ENCODE results near the gene CSTPP1. TPM values are rescaled to one million over a fixed set of nuclear protein-coding genes. Genes with fewer than 3 reads are reported as not detected.

CSTPP1 gene
- total RNA-seq, 2 donors from 2014 or later, result 23.4 to 27.6 TPM

DNA sequence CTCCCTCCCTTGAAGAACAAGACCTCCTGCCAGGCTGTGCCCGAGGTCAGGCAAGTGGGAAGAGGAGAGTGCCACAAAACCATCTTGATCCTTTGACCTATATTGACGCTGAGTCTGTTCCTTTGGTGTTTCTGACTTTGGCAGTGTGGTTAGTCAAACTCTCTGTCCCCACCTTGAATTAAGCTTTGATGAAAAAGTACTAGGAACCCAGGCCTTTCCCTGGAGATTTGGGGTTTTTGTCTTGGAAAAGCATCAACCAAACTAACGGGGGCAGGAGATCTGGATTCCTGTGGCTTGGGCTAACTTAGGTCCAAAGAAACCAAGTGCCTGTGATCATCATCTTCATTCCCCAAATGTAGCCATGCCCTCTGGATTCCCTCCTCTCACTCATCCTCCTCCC lies 199.8 kb downstream of the CSTPP1 start:
- Histone ChIP-seq H3K4me1 (ENCODE audit: control insufficient read depth in 1 of 2, low read depth in 2 of 2) (no peaks in the 10 kb centered on the region), H3K36me3 (no peaks in the 10 kb centered on the region), H3K27ac (no peak overlapping the region), H3K9me3 (no peaks in the 10 kb centered on the region), H3K27me3 (replicated peaks; ENCODE audit: insufficient read depth) (no peaks in the 10 kb centered on the region), H3K4me3 (no peak overlapping the region)
- DNase-seq (ENCODE audit: low spot score), result no peak
- no peak for ATAC-seq (ENCODE audit: insufficient number of reproducible peaks, low FRiP score, low read depth)
- TF ChIP-seq CTCF (IDR thresholded peaks at IDR 0.05), result no peak

DNA sequence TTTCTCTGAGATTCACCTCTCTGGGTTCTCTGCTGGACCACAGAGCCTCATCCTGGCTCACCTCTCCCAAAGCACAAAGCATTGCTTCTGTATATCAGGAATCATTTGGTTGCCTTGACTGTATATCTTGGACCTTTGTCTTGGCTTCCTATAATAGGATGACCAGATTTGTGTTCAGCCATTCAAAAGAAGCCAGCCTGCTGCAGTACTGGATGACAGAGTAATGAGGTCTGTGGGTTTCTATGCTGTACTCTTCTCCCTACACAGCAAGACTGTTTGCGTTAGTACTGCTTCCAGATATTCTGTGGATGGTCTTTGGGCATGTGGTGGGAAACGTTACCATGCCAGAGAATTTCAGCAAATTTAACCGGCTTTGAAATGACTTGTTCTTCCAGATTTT lies 200.4 kb downstream of the CSTPP1 start:
- Histone ChIP-seq H3K27ac (no peak overlapping the region), H3K27me3 (replicated peaks; ENCODE audit: insufficient read depth) (no peaks in the 10 kb centered on the region), H3K4me3 (no peak overlapping the region), H3K9me3 (no peaks in the 10 kb centered on the region), H3K4me1 (ENCODE audit: control insufficient read depth in 1 of 2, low read depth in 2 of 2) (no peaks in the 10 kb centered on the region), H3K36me3 (no peaks in the 10 kb centered on the region)
- no peak for TF ChIP-seq CTCF (IDR thresholded peaks at IDR 0.05)
- no peak for DNase-seq (ENCODE audit: low spot score)
- ATAC-seq (ENCODE audit: insufficient number of reproducible peaks, low FRiP score, low read depth), result no peak

DNA sequence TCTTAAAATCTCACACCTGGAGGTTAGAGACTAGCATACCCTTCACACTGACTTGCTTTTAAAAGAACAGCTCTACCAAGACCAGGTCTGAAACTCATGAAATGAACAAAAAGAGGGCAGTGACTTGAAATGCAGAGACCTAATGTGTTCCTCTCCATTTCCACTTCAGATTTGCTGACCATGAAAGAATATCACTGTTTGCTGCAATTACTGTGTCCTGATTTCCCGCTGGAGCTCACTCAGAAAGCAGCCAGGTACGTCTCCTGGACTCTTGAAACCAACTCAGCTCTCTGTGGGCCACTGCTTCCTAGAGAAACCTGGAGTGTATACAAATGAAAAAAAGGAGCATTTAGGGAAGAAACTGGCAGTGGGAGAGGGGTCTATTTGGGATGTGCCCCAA lies 200.9 kb downstream of the CSTPP1 start:
- DNase-seq (ENCODE audit: low spot score) (no peak), ATAC-seq (ENCODE audit: insufficient number of reproducible peaks, low FRiP score, low read depth) (no peak)
- no peaks in the 10 kb centered on the region for H3K36me3 ChIP-seq
- no peak for TF ChIP-seq CTCF (IDR thresholded peaks at IDR 0.05)
- peaks cover 0 to 1% of the 10 kb centered on the region in 2 donors for H3K4me1 ChIP-seq (ENCODE audit: control insufficient read depth in 1 of 2, low read depth in 2 of 2)
- no peaks in the 10 kb centered on the region for H3K27me3 ChIP-seq (replicated peaks; ENCODE audit: insufficient read depth)
- H3K9me3 ChIP-seq, result no peaks in the 10 kb centered on the region
- no peak overlapping the region for H3K4me3 ChIP-seq
- H3K27ac ChIP-seq, result no peak overlapping the region

DNA sequence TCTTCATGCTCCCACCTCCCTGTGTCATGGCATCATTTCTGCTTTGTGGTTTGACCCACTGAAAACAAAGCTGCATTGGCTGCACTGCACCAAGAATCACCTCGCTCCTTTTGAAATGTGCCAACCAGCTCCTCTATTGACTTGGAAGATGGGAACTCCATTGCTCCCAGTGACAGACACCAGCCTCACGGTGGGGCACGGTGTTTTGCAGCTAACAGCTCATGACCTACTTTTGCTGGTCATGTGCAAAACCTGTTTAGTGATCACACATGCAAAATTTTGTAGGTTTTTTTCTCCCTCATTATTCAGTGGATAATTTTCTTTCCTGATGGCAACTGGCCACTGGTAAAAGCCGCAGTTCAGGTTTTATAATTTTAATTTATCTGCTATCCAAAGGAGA lies 203.3 kb downstream of the CSTPP1 start:
- no peak for DNase-seq (ENCODE audit: low spot score)
- Histone ChIP-seq H3K27ac (no peak overlapping the region), H3K4me1 (ENCODE audit: control insufficient read depth in 1 of 2, low read depth in 2 of 2) (peaks cover 0 to 13% of the 10 kb centered on the region in 2 donors), H3K4me3 (no peak overlapping the region), H3K9me3 (no peaks in the 10 kb centered on the region), H3K36me3 (no peaks in the 10 kb centered on the region), H3K27me3 (replicated peaks; ENCODE audit: insufficient read depth) (no peaks in the 10 kb centered on the region)
- TF ChIP-seq CTCF (IDR thresholded peaks at IDR 0.05), result no peak
- no peak for ATAC-seq (ENCODE audit: insufficient number of reproducible peaks, low FRiP score, low read depth)

DNA sequence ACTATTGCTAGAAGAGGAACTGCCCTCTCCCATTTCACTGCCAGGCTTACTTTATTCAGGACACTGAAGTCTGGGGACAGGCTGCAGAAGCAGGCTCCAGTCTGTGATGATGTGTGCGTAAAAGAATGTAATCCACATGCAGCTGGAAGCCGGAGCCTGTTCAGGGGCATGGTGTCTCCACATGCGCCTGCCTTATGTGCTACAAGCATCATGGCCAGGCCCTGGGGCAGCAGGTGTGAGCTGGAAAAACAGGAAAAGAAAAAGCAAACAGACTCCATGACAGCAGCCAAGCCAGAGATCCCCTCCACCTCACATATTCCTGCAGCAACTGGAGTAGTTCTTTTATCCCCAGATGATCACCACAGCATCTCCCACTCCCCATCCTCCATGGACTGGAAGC lies 206.8 kb downstream of the CSTPP1 start:
- H3K27ac ChIP-seq, result no peak overlapping the region
- no peaks in the 10 kb centered on the region for H3K27me3 ChIP-seq (replicated peaks; ENCODE audit: insufficient read depth)
- H3K4me1 ChIP-seq (ENCODE audit: control insufficient read depth in 1 of 2, low read depth in 2 of 2), result peaks cover 0 to 13% of the 10 kb centered on the region in 2 donors
- no peak overlapping the region for H3K4me3 ChIP-seq
- no peaks in the 10 kb centered on the region for H3K36me3 ChIP-seq
- no peaks in the 10 kb centered on the region for H3K9me3 ChIP-seq
- ATAC-seq (ENCODE audit: insufficient number of reproducible peaks, low FRiP score, low read depth) (no peak), DNase-seq (ENCODE audit: low spot score) (no peak)
- TF ChIP-seq CTCF (IDR thresholded peaks at IDR 0.05), result no peak
